ENCODE data around the gene SLC6A17.

The SLC6A17 gene

DNA sequence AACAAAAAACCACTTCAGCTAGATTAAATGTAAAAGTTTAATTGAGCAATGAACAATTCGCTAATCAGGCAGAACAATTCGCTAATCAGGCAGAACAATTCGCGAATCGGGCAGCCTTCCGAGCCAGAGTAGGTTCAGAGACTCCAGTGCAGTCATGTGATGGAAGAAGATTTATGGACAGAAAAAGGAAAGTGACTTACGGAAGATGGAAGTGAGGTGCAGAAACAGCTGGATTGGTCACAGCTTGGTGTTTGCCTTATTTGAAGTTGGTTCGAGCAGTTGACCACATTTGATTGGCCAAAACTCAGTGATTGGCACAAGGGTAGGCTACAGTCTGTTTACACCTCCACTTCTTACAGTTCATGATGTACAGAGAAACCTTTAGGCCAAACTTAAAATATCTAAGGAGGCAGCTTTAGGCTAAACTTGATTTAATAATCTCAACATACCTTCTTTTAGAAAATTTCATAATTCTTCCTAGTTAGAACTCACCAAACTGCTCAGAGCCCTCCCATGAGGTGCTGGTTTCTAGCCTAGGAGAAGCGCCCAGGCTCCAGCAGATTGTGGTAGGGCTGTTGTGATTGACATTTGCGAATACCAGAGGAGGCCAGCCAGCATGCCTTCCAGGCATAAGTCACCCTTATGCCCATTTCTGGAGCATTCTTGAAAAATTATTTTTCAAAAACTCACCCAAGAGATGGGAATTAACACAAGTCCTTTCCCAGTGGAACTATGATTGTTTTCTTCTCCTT is 37.0 kb downstream of the SLC6A17 start:
- Histone ChIP-seq H3K4me2 (no peak overlapping the region), H3K4me1 (peaks cover 0 to 6% (median 0%) of the 10 kb centered on the region in 10 experiments; a peak in 3 of 20 replicates), H3K4me3 (no peak overlapping the region), H3K9ac (no peak overlapping the region), H3K27ac (no peak overlapping the region), H3K36me3 (no peaks in the 10 kb centered on the region), H3K27me3 (no peaks in the 10 kb centered on the region), H4K20me1 (peaks cover 0 to 3% (median 0%) of the 10 kb centered on the region in 11 experiments; a peak in 5 of 22 replicates), H3K9me3 (replicated peaks in 1 of 11) (no peaks in the 10 kb centered on the region)
- TF ChIP-seq Cebpa-rat (IDR thresholded peaks at IDR 0.05): no peak

DNA sequence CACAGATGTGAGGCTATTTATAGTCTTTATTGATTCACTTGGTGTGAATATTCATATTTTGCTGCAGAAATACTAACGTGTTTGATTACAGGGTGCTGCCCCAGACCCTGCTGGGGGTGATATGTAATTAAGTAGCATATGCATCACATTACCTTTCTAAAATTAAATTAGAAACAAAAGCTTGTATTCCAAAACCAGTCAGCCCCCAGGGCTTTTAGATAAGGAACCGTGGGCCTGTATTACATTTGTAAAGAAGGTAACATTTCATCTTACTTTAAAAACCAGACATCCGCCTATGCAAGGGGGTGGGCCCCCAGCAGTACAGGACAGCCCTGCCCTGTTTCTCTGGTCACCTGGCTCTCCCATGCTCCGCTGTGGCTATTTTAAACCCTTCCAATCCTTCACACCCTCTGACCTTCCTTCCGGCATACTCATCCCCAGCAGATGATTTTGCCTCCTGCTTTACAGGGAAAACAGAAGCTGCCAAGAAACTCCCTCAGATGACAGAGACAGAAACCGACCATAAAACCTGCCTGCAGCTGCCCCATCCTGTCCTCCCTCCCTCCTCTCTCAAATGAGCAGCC is 37.8 kb downstream of the SLC6A17 start:
- Histone ChIP-seq H3K4me2 (no peak overlapping the region), H3K9ac (no peak overlapping the region), H3K36me3 (no peaks in the 10 kb centered on the region), H3K4me3 (no peak overlapping the region), H3K9me3 (replicated peaks in 1 of 11) (no peaks in the 10 kb centered on the region), H3K27me3 (no peaks in the 10 kb centered on the region), H3K4me1 (peaks cover 0 to 6% (median 0%) of the 10 kb centered on the region in 10 experiments; a peak in 3 of 20 replicates), H4K20me1 (peaks cover 0 to 3% (median 0%) of the 10 kb centered on the region in 11 experiments; a peak in 5 of 22 replicates), H3K27ac (no peak overlapping the region)
- TF ChIP-seq Cebpa-rat (IDR thresholded peaks at IDR 0.05): no peak

DNA sequence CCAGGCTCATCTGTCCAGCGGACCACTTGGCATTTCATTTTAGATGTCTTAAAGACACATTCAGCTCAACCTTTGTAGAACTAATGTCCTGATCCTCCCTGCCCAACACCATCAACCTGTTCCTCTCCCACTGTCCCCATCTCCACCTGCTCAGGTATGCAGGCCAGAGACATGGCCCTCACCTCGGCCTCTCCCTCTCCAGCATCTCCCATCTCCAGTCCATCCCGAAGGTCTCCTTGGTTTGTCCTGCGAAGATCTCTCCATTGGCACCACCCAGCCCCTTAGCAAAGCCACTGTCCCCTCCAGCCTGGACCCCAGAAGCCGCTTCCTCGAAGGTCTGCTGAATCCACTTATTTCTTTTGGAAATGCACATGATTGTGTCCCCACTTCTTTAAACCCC is 38.9 kb downstream of the SLC6A17 start:
- no peak overlapping the region for H3K4me3 ChIP-seq
- peaks cover 0 to 6% (median 0%) of the 10 kb centered on the region in 10 experiments; a peak in 3 of 20 replicates for H3K4me1 ChIP-seq
- no peak for TF ChIP-seq Cebpa-rat (IDR thresholded peaks at IDR 0.05)
- no peak overlapping the region for H3K9ac ChIP-seq
- H3K4me2 ChIP-seq: no peak overlapping the region
- H3K27me3 ChIP-seq: no peaks in the 10 kb centered on the region
- H4K20me1 ChIP-seq: peaks cover 0 to 3% (median 0%) of the 10 kb centered on the region in 11 experiments; a peak in 5 of 22 replicates
- no peaks in the 10 kb centered on the region for H3K9me3 ChIP-seq (replicated peaks in 1 of 11)
- no peak overlapping the region for H3K27ac ChIP-seq
- no peaks in the 10 kb centered on the region for H3K36me3 ChIP-seq

DNA sequence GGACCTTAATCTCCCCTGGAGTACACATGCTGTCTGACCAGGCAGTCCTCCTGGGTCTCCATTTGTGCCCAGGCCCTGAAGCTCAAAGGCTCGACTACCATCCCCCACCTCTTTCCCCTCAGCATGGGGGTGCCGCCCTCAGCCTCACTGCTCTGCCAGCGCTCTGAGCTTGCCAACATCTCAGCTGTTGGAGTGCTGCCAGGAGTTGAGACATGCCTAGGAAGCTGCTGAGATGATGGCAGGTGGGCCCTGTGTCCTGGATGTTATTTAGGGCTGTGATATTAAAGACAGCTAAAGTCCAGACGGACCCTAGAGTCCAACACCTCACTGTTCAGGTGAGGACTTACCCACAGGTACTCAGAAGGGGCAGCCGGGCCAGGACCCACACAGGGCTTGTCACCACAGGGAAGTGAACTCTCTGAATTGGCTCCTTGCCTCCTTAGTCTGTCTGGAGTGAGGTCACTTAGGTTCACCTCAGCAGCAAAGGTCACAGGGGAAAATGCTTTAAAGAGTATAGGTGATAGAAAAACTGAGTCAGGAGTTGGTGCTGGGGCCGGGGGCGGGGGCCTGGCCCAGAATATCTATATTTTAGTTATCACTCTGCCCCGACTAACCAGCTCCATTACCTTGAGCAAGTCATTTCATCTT is 40.1 kb downstream of the SLC6A17 start:
- Histone ChIP-seq H3K4me3 (no peak overlapping the region), H3K4me1 (no peaks in the 10 kb centered on the region), H3K36me3 (no peaks in the 10 kb centered on the region), H3K27ac (no peak overlapping the region), H3K9me3 (replicated peaks in 1 of 11) (no peaks in the 10 kb centered on the region), H3K4me2 (no peak overlapping the region), H3K27me3 (no peaks in the 10 kb centered on the region), H4K20me1 (peaks cover 0 to 3% (median 0%) of the 10 kb centered on the region in 11 experiments; a peak in 5 of 22 replicates), H3K9ac (no peak overlapping the region)
- TF ChIP-seq Cebpa-rat (IDR thresholded peaks at IDR 0.05): no peak

DNA sequence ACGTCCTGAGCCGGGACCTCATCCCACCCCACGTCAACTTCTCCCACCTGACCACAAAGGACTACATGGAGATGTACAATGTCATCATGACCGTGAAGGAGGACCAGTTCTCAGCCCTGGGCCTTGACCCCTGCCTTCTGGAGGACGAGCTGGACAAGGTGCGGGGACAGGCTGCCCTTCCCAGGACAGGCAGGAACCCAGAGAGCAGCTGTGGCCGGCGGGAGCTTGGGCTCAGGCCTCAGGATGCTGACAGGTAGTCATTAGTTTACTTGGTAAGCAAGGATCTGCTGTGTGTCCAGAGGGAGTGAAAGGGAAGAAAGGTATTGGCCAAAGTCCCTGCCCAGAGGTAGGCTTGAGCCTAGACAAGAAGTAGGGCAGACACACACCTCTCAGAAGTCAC is 42.2 kb downstream of the SLC6A17 start:
- no peak overlapping the region for H3K4me2 ChIP-seq
- H3K9me3 ChIP-seq (replicated peaks in 1 of 11): no peaks in the 10 kb centered on the region
- peaks cover 0 to 3% (median 0%) of the 10 kb centered on the region in 11 experiments; a peak in 4 of 22 replicates for H4K20me1 ChIP-seq
- no peaks in the 10 kb centered on the region for H3K36me3 ChIP-seq
- no peaks in the 10 kb centered on the region for H3K27me3 ChIP-seq
- no peak for TF ChIP-seq Cebpa-rat (IDR thresholded peaks at IDR 0.05)
- H3K9ac ChIP-seq: no peak overlapping the region
- no peak overlapping the region for H3K4me3 ChIP-seq
- no peak overlapping the region for H3K27ac ChIP-seq
- no peaks in the 10 kb centered on the region for H3K4me1 ChIP-seq

DNA sequence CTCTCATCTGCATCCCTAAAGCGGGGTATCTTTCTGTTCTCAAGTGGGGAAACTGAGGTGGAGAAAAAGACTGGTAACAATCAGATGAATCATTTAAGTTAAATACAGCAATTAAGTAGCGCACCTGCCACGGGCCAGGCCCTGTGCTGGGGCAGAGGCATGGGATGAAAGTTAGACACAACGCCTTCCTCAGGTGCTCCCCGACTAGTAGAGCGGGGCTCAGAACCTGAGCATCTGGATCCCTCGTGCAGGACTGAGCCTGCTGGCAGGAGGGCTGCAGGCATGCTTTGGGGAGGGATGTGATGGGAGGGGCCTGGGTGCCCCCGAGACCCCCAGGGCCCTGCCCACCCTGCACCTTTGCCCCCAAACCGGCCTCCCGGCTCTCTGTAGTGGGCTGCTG is 44.9 kb downstream of the SLC6A17 start:
- Histone ChIP-seq H3K4me3 (no peak overlapping the region), H3K36me3 (no peaks in the 10 kb centered on the region), H3K27ac (no peak overlapping the region), H3K27me3 (no peaks in the 10 kb centered on the region), H3K9me3 (replicated peaks in 1 of 11) (no peaks in the 10 kb centered on the region), H4K20me1 (no peaks in the 10 kb centered on the region; a peak in 2 of 22 replicates), H3K9ac (no peak overlapping the region), H3K4me1 (peaks cover 0 to 4% (median 3%) of the 10 kb centered on the region in 10 experiments; a peak in 16 of 20 replicates), H3K4me2 (no peak overlapping the region)
- TF ChIP-seq Cebpa-rat (IDR thresholded peaks at IDR 0.05): no peak

DNA sequence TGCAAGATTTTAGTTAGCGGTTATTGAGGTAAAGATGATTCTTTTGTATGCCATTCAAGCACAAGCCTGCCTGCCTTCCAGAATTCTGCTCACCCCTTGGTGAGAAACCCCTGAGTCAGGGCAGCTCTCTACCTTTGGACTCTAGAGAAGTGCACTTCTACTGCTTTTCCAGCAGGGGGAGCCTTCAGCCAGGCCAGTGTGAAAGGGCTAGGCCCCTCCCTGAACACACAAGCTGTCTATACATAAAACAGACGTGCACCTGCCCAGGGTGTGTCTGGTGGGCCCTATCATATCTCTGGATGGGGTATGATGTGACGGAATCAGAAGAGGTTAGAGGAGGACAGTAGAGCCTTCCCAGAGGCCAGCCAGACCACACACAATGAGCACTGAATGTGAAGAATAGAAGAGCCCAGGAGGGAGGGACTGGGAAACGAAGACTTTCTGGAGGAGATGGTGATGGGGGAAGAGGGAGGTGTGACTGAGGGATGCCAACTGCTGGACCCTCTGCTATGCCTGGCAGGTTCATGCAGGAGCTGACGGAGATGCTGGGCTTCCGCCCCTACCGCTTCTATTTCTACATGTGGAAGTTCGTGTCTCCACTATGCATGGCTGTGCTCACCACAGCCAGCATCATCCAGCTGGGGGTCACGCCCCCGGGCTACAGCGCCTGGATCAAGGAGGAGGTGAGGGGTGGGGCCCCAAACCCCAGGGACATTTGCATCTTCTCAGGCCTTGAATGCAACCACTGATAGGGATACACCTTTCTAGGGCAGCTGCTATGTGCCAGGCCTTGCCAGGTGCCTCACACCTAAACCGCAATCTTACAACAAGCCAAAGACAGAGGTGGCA is 46.8 kb downstream of the SLC6A17 start:
- no peaks in the 10 kb centered on the region for H3K9me3 ChIP-seq (replicated peaks in 1 of 11)
- no peak overlapping the region for H3K9ac ChIP-seq
- H3K27me3 ChIP-seq: no peaks in the 10 kb centered on the region
- no peak overlapping the region for H3K4me3 ChIP-seq
- TF ChIP-seq Cebpa-rat (IDR thresholded peaks at IDR 0.05): no peak
- H4K20me1 ChIP-seq: no peaks in the 10 kb centered on the region; a peak in 2 of 22 replicates
- H3K4me1 ChIP-seq: peaks cover 7 to 16% (median 15%) of the 10 kb centered on the region in 10 experiments
- no peak overlapping the region for H3K27ac ChIP-seq
- no peaks in the 10 kb centered on the region for H3K36me3 ChIP-seq
- H3K4me2 ChIP-seq: no peak overlapping the region

DNA sequence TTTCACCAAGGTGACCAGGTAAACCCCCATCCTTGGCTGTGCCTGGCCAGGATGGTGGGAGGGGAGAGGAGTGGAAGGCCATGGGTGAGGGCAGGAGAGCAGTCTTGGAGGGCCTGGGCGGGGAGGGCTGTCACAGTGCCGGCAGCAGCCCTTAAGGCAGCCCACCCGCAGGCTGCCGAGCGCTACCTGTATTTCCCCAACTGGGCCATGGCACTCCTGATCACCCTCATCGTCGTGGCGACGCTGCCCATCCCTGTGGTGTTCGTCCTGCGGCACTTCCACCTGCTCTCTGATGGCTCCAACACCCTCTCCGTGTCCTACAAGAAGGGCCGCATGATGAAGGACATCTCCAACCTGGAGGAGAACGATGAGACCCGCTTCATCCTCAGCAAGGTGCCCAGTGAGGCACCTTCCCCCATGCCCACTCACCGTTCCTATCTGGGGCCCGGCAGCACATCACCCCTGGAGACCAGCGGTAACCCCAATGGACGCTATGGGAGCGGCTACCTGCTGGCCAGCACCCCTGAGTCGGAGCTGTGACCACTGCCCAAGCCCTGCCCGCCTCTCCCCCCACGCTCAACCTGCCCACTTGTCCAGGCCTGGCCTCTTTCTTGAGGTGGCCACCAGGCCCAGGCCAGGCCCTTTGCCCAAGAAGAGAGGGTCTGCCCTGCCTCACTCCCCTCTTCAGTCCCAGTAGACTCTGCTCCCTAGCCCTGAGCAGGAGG is 47.8 kb downstream of the SLC6A17 start:
- TF ChIP-seq Cebpa-rat (IDR thresholded peaks at IDR 0.05): no peak

More for the DNA sequence above, 47.8 kb downstream of the SLC6A17 start:
- H3K27ac ChIP-seq: no peak overlapping the region
- H3K36me3 ChIP-seq: no peaks in the 10 kb centered on the region
- no peaks in the 10 kb centered on the region for H3K27me3 ChIP-seq
- H3K4me3 ChIP-seq: no peak overlapping the region
- H3K9me3 ChIP-seq (replicated peaks in 1 of 11): no peaks in the 10 kb centered on the region
- peaks cover 7 to 18% (median 15%) of the 10 kb centered on the region in 10 experiments for H3K4me1 ChIP-seq
- H3K4me2 ChIP-seq: no peak overlapping the region
- H3K9ac ChIP-seq: no peak overlapping the region
- H4K20me1 ChIP-seq: no peaks in the 10 kb centered on the region; a peak in 1 of 22 replicates
